GM18526 (cell line): ENCODE data around the gene INTS1.

Source experiments
- POLR2A ChIP-seq: IDR thresholded peaks from 3 replicates; pipeline ENCODE4 v1.6.1; 2011; ENCODE audit not compliant: insufficient read length; ENCODE audit errors: extremely low read depth

The INTS1 gene

DNA sequence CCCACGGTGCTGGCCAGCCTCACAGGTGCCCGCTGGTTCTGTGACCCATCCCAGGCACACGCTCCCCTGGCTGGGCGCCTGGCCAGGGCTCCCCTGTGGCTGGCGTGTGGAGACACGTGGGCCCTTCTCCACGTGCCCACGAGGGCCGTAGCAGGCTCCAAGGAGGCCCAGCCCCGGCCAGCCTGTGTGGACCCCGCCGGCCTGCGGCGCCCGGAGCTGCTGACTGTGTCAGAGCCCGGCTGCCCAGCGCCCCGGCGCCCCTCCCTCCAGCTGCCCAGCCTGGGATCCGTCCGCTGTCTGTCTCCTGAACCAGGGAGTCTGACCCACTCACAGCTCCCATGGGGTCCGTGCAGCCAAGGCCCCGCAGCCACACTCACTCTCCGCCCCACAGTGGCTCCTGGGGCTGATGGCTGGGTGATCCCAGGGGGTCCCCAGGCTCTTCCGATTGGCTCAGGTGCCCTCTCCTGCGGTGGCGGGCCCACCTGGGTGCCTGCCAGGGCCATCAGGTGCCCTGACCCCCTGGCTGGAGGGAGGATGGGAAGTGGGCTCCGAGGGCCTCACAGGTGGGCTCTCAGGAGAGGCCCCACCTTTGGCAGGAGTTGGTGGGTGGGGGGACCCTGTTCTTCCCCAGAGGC lies 42.2 kb upstream of the INTS1 start:
- no peak for TF ChIP-seq POLR2A

DNA sequence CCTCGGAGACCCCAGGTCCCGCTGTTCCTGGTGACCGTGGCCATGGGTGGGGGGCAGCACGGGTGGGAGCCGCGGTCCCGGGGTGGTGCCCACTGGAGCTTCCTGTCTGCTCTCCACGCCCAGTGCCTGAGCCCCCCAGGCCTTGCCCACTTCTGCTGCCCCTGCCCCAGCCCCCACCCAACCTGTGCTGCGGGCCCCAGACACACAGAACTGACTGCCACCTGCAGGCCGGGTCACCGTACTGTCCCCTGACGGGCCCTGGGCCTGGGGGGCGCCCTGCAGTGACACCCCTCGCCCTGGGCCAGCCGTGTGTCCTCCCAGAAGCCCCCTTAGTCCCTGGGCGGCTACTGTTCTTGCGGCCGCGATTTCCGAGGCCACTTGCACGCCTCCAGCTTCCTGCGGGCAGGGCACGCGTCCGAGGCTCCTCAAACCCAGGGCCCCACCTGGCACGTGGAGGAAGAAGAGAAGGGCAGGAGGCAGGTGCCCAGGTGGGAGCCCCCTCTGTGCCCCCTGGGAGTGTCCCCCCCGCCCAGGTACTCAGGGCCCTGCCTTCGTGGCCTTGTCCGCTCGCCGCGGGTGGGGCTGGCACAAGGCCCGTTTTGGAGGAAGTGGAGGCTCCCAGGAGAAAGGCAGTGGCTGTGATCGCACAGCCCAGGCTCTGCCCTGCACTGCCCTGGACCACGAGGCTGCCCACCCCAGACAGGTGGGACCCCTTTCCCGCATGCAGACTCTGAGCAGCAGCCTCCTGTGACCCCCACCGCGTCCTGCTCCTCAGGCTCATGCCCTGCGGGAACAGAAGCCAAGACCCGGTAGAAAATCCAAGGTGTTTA lies 41.4 kb upstream of the INTS1 start:
- no peak for TF ChIP-seq POLR2A

DNA sequence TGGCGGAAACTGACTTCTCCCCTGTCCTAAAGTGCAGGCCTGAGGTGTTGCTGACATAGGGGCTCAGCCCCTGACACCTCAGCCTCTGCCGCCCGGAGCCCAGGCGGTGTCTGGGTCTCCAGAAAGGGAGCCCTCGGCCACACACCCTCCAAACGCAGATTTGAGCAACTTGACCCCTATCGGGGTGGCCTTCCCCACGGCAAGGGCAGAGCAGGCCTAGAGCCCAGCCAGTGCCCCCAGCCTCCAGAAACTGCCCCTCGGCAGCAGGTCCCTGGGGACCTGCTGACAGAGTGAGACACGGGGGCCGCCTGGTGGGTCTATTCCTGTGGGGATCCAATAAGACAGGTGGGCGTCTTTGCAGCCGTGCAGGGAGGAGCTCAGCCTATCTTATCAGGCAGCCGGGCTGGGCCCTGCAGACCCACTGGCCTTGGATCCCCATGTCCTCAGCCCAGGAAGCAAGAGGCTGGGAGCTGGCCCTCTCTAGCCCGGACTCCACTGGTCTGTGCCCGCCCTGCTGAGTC lies 40.8 kb upstream of the INTS1 start:
- TF ChIP-seq POLR2A: no peak

DNA sequence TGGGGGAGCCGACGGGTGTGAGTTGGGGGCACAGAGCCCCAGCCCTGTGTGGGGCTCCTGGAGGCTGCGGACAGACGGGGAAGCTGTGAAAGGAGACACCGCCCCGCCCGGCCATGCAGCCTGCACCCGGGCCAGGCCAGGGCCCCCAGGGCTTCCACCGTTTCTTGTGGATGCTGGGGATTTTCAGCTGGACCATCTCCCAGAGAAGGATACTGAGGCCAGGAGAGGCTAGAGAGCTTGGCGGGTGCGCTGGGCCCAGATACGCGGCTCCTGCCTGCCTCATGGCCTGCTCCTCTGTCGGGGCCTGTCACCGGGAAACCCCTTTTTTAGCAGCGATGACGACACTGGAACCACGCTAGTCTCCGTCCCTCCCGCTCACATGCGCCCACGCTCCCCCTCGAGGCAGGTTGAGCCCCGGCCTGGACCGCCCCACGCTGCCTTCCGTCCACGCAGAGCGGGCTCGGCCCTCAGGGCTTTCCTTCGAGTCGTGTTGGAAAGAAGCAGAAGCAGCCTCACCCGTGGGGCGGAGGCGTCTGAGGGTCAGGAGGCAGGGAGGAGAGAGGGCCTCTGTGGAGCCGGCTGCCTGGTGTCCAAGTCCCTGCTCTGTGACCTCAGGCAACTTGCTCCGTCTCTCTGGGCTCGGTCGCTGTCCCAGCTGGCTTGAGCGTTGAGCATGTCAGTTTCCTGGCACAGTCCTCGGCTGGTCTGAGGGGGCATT lies 40.1 kb upstream of the INTS1 start:
- TF ChIP-seq POLR2A: no peak

DNA sequence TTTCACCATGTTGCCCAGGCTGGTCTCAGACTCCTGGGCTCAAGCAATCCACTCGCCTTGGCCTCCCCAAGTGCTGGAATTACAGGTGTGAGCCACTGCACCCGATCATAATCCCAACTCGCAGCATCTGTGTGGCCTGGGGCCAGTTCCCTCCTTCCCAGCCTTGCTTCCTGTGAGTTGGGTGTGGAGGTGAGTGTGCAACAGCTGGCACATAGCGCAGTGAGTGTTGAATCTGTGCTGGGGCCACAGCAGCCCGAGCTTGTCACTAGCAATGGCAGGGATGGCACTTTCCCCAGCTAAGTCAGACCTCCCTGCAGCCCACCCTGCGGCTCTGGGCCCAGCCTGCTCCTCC lies 39.6 kb upstream of the INTS1 start:
- TF ChIP-seq POLR2A: no peak

DNA sequence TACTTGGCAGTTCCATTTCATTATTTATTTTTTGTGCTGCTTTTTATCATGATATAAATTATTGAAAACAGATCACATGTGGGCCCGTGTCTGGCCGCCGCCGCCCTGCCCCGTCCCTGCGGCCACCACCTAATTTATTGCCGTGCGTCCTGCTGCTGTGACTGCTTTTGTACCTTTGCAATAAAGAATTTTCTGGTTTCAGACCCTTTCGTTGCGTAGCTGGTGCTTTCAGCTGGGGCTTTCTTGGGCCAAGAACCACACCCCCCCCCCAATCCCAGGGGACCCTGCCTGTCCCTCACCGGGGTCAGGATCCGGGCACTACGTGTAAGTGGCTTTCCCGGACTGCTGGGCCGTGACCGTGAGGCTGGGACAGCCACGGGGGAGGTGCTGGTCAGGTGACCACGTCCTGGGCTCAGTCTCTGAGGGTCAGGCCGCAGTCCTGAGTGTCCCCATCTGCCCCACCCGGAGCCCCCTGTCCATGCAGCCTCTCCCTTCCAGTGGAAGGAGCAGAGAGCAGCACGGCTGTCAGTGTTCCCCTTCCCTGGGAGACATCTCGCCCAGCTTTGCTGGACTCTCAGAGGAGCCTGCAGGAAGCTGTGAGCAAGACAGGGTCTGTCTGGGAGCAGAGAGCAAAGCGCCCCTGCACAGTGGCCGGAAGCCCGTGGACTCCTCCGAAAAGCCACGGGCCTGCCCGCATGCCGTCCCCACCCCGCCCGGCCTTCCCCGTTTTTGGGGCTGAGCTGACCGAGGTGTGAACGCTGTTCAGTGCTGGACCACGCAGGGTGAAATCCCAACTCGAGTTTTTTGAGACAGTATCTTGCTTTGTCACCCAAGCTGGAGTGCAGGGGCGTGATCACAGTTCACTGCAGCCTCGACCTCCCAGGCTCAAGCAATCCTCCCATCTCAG lies 38.9 kb upstream of the INTS1 start:
- TF ChIP-seq POLR2A: no peak

DNA sequence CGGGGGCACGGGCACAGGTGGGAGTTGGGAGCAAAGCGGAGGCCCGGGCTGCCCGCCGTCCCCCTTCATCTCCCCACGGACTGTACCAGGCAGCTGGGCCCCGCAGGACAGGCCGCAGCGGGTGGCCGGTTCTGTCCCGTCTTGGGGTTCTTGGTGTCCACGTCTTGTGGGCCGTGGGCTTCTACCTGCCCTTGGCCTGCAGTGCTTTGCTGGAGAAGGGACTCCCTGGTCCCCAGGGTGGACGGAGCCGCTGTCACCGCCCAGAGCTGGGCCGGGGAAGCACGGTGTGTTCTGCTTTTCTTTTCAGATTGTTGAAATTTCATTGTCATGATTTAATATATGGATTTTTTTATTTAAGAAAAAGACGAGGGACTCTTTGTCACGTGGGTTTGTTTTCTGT lies 38.1 kb upstream of the INTS1 start:
- TF ChIP-seq POLR2A: no peak

DNA sequence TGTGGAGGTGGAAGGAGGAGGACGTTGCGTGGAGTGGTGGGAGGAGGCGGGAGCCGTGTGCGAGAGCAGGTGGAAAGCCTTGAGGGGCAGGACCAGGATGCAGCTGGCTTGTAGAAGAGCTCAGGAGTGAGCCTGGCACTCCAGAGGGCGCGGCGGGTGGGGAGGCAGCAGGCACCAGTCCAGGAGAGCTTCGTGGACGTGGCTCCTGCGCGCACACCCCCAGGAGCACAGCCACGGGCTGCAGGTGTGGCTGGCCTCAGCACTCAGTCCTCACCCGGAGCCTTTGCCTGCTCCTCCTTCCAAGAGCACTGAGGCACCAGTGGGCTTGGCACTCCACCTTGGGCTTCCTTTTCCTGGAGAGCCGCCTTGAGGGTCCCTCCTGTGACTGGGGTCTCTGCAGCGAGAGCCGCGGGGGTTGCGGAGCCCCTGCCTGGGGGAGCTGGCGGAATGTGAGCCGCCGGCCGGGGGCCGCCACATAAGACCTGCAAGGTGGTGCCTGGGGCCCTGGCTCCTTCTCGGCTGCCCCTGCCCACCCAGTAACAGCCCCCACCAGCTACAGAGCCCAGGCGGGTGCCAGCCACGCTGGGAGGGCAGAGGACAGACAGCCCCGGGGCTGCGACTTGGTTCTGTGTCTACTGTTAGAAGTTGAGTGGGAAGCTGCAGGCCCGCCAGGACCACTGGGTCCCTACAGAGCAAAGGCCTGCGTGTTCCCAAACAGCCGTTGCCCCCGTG lies 37.4 kb upstream of the INTS1 start:
- TF ChIP-seq POLR2A: no peak

DNA sequence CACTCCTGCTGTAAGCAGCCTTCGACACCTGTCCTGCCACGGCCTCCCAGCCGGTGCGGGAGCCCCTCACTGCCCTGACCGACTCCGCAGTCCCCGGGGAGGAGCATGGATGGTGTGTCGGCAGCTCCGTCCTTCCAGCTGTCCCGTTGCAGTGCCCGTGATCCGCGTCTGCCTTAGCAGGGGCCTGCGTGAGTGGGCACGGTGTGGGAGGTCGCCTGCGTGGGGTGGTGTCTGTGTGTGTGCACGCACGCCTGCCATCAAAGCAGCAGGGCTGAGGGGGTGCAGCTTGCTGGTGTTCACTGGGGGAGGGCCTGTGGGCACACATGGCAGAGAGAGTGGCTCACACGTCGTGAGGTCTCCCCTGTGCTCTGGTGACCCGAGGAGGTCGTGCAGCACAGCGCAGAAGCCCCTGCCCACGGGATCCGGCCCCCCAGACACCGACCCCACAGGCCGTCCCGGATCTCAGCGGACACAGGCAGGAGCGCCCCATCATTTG lies 36.6 kb upstream of the INTS1 start:
- TF ChIP-seq POLR2A: no peak

DNA sequence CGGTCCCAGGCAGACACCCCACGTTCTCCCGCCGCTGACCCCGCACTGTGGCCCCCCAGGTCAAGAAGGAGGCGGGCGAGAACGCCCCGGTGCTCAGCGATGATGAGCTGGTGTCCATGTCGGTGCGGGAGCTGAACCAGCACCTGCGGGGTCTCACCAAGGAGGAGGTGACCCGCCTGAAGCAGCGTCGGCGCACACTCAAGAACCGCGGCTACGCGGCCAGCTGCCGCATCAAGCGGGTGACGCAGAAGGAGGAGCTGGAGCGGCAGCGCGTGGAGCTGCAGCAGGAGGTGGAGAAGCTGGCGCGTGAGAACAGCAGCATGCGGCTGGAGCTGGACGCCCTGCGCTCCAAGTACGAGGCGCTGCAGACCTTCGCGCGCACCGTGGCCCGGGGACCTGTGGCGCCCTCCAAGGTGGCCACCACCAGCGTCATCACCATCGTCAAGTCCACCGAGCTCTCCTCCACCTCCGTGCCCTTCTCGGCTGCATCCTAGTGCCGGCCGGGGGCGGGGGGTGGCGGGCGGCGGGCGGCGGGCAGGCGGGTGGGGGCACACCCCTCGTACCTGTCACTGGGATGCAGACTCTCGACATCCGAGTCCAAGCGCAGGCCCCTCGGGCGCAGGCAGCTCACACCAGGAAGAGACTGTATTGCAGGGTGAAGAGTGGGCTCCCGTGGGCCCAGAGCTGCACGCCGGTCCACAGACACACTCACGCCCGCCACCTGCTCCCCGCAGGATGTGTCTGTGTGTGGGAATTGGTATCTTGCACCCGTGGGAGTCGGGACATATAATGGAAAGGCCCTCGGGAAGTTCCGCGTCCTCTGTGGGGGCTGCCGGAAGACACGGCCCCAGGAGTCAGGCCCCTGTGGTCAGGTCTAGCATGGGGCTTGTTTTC lies 35.9 kb upstream of the INTS1 start:
- TF ChIP-seq POLR2A: no peak

DNA sequence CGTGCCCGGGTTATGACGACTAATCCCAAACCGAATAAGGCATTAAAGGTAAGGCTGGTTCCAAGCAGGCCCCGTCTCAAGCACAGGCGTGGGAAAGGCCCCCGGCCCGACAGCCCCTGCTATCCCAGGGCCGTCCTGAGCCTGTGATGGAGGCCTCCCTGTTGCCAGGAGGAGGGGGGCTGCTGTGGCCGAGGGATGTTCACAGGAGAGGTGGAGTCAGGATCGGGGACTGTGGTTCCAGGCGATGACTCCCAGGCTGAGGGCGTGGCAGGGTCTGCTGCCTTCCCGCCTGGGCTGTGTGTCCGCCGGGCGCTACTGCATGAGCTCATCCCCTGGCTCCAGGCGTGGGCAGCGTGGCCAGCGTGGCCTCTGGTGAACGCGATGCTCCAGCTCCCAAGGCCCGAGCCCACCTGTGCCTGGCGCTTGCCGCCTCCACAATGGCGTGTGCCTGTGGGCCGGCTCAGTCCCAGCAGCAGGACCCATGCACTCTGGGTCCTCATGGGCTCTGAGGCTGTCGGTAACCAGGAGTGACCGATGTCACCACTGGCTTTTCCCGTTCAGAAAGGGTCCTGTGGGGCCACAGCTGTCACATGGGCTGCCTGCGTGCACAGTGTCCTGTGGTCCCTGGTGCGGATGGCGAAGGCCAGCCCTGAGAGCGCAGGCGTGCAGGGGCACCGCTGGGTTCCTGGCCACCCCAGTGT lies 35.1 kb upstream of the INTS1 start:
- no peak for TF ChIP-seq POLR2A

DNA sequence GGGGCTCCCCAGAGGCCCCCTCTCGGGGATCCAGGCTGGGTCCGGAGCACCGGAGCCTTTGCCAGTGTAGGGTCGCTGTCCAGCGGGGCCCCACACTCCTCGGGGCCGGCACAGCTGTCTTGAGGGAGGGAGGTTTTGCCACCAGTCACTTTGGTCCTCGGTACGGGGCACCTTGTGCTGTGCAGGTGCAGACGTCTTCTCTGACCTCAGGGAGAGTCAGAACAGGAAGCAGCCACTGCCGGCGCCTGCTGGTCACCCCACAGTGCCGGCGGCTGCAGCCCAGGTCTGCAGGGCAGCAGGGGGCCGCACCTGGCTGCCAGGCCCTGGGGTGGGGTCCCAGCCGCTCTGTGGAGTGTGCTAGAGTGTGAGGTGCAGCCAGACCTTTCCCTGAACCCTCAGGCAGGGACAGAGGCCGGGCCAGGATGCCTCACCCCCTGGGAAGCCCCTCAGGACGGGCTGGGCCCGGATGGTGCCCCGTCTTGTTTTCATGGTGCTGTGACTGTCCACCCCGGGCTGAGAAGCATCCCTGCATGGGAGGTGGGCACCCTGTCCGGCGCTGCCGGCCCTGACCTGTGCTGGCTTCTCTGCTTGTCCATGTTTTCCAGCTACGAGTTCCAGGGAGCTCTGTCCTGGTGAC lies 34.5 kb upstream of the INTS1 start:
- TF ChIP-seq POLR2A: no peak
